GM12801 (cell line): ENCODE results near the gene MAN1A2.

Source experiments
- CTCF ChIP-seq: IDR thresholded peaks from one replicate; pipeline ENCODE4 v1.5.1; 2011; ENCODE audit warnings: control low read depth; ENCODE audit not compliant: insufficient read length; ENCODE audit errors: extremely low read depth

The MAN1A2 gene

GRCh38 chr1:117573386-117574023 is 206.3 kb downstream of the MAN1A2 start:
- no peak for TF ChIP-seq CTCF

GRCh38 chr1:117574161-117574835 is 207.0 kb downstream of the MAN1A2 start:
- no peak for TF ChIP-seq CTCF

- no peak for TF ChIP-seq CTCF
Measured at GRCh38 chr1:117575586-117576225, 208.5 kb downstream of the MAN1A2 start.

GRCh38 chr1:117576236-117576635 is 209.0 kb downstream of the MAN1A2 start:
- no peak for TF ChIP-seq CTCF

- no peak for TF ChIP-seq CTCF
Measured at GRCh38 chr1:117577191-117577885, 210.1 kb downstream of the MAN1A2 start.

GRCh38 chr1:117578466-117578865 is 211.2 kb downstream of the MAN1A2 start:
- no peak for TF ChIP-seq CTCF
